ENCODE measurements around the gene RANBP1. TPM values are rescaled to one million over a fixed set of nuclear protein-coding genes. Genes with fewer than 3 reads are reported as not detected.
A peak's percentile ranks its signal among the peaks of the same experiment; 100 is the strongest.

RANBP1 gene
- total and polyA plus RNA-seq, 9 of the 15 experiments (the other 6 are each of a cell fraction or from before 2014, with no cell fraction given), result 162 to 2,891 (median 1,289) TPM

- peak overlapping the region; percentile 75 for H3K4me2 ChIP-seq (ENCODE audit: insufficient read depth, low read length)
- peaks cover 11 to 84% of the 10 kb centered on the region in 2 experiments for H3K4me1 ChIP-seq (replicated peaks in 1 of 2; ENCODE audit: control insufficient read depth in 2 of 2, insufficient read depth in 2 of 2, low read length in 2 of 2)
- H3K9ac ChIP-seq (ENCODE audit: insufficient read depth in 1 of 2, low read depth in 2 of 2, low read length in 2 of 2), result peak overlapping the region; percentile 38 to 92
- H3K27me3 ChIP-seq (ENCODE audit: control insufficient read depth in 2 of 2, insufficient read depth in 2 of 2, low read length in 2 of 2), result no peaks in the 10 kb centered on the region
- POLR2A ChIA-PET, result no interaction called here
- H3K9me1 ChIP-seq (ENCODE audit: control insufficient read depth, insufficient read depth, low read length), result peaks cover 9% of the 10 kb centered on the region
- in situ Hi-C loops (cut with MboI), result no loop called here
- CTCF ChIA-PET (ENCODE audit: low intra/inter-chr PET ratio), result interaction anchor here (5.8 kb wide), 1 partner anchor 161 kb away, joined by 80 read pairs; no protein-coding TSS in a partner anchor
- peak overlapping the region; percentile 62 for H3K4me3 ChIP-seq
- FAIRE-seq (no peak), DNase-seq (ENCODE audit: extremely low read depth in 1 of 4, low spot score in 3 of 4) (peak; percentile 59 to 88 (median 76)), ATAC-seq (0 out of 3 replicates have a peak, but pooled peaks have one; percentile 0)
- peak overlapping the region; percentile 54 for H2AFZ ChIP-seq (ENCODE audit: low read depth, low read length)
- H3K27ac ChIP-seq (ENCODE audit: extremely low read depth, low read depth, low read length), result no peak overlapping the region
- BruUV-seq (replicated peaks), result no TSS peak
- 3% methylated on average over 72 of the region's 72 CpGs for WGBS (ENCODE audit: insufficient coverage, low coverage, missing lambda C conversion rate)
- peaks cover 74% of the 10 kb centered on the region for H4K20me1 ChIP-seq (replicated peaks; ENCODE audit: control insufficient read depth, insufficient read depth, low read length)
- peaks cover 21% of the 10 kb centered on the region for H3K79me2 ChIP-seq (ENCODE audit: control insufficient read depth, insufficient read depth, low read length)
- H3K9me3 ChIP-seq (replicated peaks; ENCODE audit: control insufficient read depth, insufficient read depth, low read depth, low read length), result no peaks in the 10 kb centered on the region
- peaks cover 12% of the 10 kb centered on the region; the same call in 2 of the 3 replicates for H3K36me3 ChIP-seq (ENCODE audit: control insufficient read depth, insufficient read depth, low read length)
- intact Hi-C loops (cut with micrococcal nuclease), result no loop called here
- TF ChIP-seq MAFK (IDR thresholded peaks at IDR 0.05; ENCODE audit: low read length) (no peak), RBM14 (IDR thresholded peaks at IDR 0.05; ENCODE audit: borderline replicate concordance, insufficient read depth, low read depth, low read length) (no peak; the same call in 1 of the 2 replicates), CBX5 (IDR thresholded peaks at IDR 0.05; ENCODE audit: borderline replicate concordance, low read depth) (0 out of 2 replicates have a peak, but pooled peaks have one; percentile 4), CBX8 (IDR thresholded peaks at IDR 0.05; ENCODE audit: borderline replicate concordance, extremely low read depth, low read depth, low read length, poor library complexity, severe bottlenecking) (no peak), ZNF707 (CRISPR knock-in tag; conservative IDR thresholded peaks at IDR 0.05) (no peak), NCOA2 (IDR thresholded peaks at IDR 0.05; ENCODE audit: partially characterized antibody in 2 of 2) (no peak), ZNF395 (CRISPR knock-in tag; IDR thresholded peaks at IDR 0.05) (no peak; the same call in 1 of the 2 replicates), BRD4 (IDR thresholded peaks at IDR 0.05) (no peak), ZNF184 (CRISPR knock-in tag; IDR thresholded peaks at IDR 0.05) (no peak), ZNF449 (CRISPR knock-in tag; IDR thresholded peaks at IDR 0.05) (no peak), ZNF699 (CRISPR knock-in tag; IDR thresholded peaks at IDR 0.05; ENCODE audit: insufficient replicate concordance) (no peak), MCM2 (IDR thresholded peaks at IDR 0.05; ENCODE audit: low read depth) (no peak), RBM15 (IDR thresholded peaks at IDR 0.05; ENCODE audit: insufficient read depth, low read length) (no peak), HSF4 (CRISPR knock-in tag; IDR thresholded peaks at IDR 0.05; ENCODE audit: borderline replicate concordance) (peak; percentile 33; the same call in 1 of the 2 replicates), TAF9B (IDR thresholded peaks at IDR 0.05; ENCODE audit: partially characterized antibody) (no peak), MXD1 (CRISPR knock-in tag; IDR thresholded peaks at IDR 0.05; ENCODE audit: borderline replicate concordance, poor library complexity, severe bottlenecking) (no peak), ZNF175 (CRISPR knock-in tag; IDR thresholded peaks at IDR 0.05; ENCODE audit: low read depth) (no peak), CHCHD3 (CRISPR knock-in tag; IDR thresholded peaks at IDR 0.05) (no peak)
Observed at GRCh38 chr22:20131859-20132685, 16.2 kb downstream of the RANBP1 start.

All from K562 (cell line).